Measurements from ENCODE around the gene NUP210. TPM values are rescaled to one million over a fixed set of nuclear protein-coding genes. Genes with fewer than 3 reads are reported as not detected.

Gene NUP210
- total RNA-seq, 1 experiment from 2014 or later, result 27.2 TPM

DNA sequence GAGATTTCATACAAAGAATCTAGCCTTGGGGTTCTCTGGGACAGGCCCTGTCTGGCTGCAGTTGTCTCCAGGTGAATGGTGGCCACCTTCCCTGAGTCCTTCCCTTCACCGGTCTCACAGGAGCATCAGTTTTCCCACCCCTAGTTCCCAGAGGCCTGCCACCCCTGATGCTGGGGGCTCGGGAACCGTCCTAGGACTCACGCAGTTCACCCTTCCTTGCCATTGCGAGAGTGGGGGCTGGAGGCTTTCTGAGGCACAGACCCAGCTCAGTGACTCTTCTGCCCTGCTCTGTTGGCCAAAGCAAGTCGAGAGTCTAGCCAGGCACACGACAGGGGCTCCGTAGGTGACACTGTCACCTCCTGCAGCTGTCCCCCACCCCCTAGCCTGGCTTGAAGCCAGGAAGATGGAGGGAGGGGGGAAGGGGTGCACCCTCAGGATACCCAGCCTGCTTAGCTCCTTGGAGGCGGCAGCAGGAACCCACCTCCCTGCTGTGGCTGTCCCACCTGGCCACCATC lies 130.3 kb downstream of the NUP210 start:
- in situ Hi-C loops (cut with HindIII; ENCODE audit: low pct_unique_long_range_greater_than_20kb, low sequenced_read_pairs), result no loop called here
- DNase-seq (ENCODE audit: low read depth), result no peak

DNA sequence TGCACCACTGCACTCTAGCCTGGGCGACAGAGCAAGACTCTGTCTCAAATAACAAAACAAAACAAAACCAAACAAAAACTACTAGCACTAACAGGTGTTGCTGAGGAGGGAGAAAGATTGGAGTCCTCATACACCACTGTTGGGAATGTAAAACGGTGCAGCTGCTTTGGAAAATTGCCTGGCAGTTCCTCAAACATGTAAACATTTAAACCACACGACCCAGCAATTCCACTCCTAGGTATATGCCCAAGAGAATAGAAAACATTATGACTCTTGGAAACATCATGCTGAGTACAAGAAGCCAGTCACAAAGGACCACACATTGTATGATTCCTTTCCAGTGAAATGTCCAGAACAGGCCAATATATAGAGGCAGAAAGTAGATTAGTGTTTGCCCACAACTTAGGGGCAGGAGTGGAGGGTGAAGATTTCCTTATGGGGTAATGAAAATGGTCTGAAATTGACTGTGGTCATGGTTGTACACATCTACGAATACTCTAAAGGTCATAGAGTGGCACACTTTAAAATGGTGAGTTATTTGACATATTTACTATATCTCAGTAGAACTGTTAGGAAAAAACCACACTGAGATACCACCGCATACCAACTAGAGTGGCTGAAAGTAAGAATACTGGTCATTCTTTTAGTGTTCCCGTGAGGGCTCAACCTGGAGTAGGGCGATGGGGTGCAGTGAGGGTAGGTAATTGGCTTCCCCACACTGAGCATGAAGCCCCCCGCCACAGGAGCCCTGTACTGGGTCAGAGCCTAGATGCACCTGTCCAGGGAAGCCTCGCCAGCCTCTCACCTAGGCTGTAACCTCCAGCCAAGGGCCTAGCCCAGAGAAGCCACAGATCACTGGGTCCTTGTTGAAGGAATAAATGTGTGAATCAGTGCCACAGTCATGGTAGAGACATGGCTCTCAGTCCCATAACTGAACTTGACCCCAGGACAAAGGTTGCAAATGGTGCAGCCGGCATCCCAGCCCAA lies 131.1 kb downstream of the NUP210 start:
- in situ Hi-C loops (cut with HindIII; ENCODE audit: low pct_unique_long_range_greater_than_20kb, low sequenced_read_pairs), result no loop called here

DNA sequence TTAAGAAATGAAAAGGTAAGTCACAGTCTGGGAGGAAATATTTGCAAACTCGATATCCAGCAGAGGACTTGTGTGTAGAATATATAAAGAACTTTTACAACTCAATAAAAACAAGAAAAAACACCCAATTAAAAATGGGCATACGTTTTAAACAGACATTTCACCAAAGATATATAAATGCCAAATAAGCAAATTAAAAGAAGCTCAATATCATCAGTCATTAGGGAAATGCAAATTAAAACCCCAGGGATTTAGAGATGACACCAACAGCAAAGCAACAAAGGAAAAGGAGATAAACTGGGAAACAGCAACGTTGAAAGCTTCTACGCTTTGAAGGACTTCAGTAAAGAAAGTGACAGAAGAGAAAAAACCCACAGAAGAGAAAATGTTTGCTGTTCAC lies 132.3 kb downstream of the NUP210 start:
- no peak for DNase-seq (ENCODE audit: low read depth)
- in situ Hi-C loops (cut with HindIII; ENCODE audit: low pct_unique_long_range_greater_than_20kb, low sequenced_read_pairs), result no loop called here

More for the DNA sequence above, 131.1 kb downstream of the NUP210 start:
- DNase-seq (ENCODE audit: low read depth), result no peak

DNA sequence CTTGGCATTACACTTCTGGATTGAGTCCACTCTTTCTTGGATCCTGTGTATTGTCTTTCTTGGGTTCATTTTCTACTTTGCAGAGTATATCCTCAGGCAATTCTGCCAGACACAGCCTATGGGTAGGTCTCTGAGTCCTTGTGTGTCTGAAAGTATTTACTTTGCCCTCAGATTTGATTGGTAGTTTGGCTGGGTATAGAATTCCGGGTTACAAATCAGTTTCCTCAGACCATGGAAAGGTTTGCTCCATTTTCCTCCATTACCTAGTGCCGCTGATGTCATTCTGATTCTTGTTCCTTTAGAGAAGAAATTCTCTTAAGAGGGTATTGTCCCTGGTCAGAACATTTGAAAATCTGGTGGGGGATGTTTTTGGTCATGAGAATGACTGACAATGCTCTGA lies 133.2 kb downstream of the NUP210 start:
- in situ Hi-C loops (cut with HindIII; ENCODE audit: low pct_unique_long_range_greater_than_20kb, low sequenced_read_pairs), result no loop called here
- no peak for DNase-seq (ENCODE audit: low read depth)

DNA sequence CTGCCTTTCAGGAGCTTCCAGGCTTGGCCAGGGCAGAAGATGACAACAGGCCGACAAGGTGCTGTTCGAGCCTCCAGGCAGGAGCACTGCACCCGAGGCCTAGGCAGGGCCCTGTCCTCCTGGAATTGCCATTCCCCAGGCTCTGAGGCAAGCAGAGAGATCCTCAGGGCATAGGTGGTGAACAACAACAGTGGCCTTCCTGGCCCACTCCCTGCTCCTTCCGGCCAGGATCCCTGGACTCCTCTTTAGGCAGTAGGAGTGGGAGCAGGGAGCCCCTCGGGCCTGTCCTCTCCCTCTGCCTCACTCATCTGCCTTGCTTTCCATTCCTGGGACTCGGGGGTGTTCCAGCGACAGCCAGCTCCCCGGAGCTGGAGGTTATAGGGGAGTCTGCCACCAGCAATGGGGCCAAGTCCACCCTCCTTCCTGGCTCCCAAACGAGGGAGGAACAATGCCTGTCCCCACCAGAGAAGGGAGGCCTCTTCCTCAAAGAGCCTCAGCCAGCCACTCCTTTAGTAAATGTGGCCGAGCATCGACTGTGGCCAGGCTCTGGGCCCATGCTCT lies 135.0 kb downstream of the NUP210 start:
- in situ Hi-C loops (cut with HindIII; ENCODE audit: low pct_unique_long_range_greater_than_20kb, low sequenced_read_pairs), result no loop called here
- no peak for DNase-seq (ENCODE audit: low read depth)

DNA sequence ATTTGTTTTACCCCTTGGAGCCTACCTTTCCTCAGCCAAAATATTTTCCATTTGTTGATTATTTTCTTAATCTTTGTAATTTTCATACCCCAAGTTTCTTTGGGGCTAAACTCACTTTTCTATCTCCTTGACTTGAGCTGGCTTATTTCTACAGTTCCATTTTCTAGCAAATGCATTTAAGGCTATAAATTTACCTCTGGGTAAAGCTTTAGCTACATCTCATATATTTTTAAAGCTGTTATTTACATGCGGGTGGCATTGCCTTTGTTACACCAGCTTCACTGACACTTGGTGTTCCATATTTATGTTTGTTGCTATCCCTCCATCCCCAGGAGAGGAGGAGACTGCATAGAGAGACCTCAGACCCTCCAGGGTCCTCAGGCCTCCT lies 136.3 kb downstream of the NUP210 start:
- in situ Hi-C loops (cut with HindIII; ENCODE audit: low pct_unique_long_range_greater_than_20kb, low sequenced_read_pairs), result no loop called here
- DNase-seq (ENCODE audit: low read depth), result no peak

DNA sequence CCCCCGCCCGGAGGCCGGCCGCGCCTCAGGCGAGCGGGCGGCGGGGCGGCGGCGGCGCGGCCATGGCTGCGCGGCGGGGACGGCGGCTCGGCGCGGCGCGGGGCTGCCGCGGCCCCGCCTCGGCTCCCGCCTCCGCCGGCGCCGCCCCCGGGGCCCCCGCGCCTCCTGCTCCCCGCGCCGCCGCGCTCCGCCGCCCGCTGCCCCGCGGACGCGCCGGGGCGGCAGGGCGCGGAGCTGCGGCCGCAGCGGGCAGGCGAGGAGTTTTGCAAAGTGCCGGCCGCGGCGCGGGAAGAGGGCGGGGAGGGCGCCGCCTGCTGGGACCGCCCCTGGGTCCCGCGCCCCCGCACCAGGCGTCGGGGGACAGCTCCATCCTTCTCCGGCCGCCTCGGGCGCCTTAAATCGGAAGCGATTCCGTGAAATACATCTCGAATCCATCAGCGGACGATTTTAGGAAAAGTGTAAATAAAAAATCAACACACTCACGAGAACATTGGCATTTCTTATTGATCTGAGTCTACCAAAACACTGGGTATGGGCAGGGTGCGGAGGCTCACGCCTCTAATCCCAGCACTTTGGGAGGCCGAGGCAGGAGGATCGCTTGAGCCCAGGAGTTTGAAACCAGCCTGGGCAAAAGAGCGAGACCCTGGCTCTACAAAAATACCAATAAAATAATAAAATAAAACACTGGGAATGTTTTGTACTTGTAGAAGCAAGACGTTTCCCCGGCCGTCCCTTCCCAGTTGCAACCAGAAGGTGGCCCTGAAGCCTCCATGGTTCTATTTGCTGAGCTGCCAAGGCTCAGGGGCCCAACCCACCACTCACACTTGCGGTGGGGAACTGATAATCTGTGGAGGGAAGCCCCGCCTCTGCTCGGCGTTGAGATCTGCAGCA lies 136.9 kb downstream of the NUP210 start:
- DNase-seq (ENCODE audit: low read depth), result no peak
- in situ Hi-C loops (cut with HindIII; ENCODE audit: low pct_unique_long_range_greater_than_20kb, low sequenced_read_pairs), result no loop called here

DNA sequence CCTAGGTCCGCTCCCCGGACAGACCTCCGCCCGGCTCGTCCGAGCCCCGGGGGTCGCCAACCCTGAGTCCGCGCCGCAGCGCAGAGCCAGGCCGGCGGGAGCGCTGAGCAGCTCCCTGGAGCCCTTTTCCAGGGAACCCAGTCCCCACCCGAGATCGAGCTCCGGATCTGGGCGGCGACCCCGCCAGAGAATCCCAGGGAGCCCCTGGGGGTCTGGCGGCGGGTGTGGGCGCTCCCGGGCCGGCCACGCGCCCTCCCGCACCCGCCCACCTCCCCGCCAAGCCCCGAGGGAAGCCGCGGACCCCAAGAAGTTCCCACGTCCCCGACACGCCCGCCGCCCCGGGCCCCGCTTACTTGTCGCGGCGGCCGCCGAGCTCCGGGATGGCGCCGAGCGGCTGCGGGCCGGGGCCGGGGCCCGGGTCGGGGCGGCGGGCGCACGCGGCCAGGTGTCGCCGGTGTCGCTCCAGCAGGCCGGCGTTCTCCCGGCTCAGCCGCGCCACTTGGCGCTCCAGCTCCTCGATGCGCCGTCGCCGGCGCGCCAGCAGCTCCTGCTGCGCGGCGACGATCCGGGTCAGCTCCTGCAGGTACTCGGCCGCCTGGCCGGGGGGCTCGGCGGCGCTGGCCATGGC lies 137.7 kb downstream of the NUP210 start:
- in situ Hi-C loops (cut with HindIII; ENCODE audit: low pct_unique_long_range_greater_than_20kb, low sequenced_read_pairs), result no loop called here
- no peak for DNase-seq (ENCODE audit: low read depth)

DNA sequence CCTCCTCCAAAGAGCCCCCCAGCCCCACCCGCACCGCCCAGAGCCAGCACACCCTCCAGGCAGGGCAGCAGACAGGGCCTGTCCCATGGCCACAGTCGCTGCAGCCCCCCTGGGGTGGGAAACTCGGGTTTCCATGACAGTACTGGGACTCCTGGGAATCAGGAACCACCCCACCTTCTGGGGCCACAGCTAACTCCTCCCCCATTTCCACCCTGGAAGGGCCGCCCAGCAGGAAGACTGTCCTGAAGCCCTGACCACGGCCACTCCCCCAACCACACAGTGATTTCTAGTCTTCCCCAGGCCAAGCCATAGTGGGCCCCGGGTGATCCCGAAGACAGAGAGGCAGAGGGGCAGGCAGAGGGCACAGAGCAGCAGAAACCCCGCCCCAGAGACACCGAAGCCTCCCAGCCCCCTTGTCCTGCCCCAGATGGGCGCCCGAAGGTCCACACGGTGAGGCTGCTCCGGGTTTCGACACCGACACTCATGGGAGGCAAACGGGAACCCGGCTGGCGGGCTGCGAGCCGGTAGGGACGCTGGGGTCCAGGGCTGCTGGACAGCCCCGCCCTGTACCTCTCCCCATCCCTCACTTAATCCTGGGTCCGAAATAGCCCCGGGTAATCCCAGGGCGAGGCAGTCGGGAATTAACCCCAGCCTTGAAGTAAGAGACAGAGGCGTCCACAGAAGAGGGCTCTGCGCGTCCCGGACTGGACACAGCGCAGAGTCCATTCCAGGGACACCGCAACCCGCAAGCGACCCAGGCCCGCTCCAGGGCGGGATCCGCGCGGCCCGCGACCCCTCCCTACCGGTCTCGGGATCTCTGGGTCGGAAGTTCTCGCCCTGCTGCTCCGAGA lies 138.4 kb downstream of the NUP210 start:
- no peak for DNase-seq (ENCODE audit: low read depth)
- in situ Hi-C loops (cut with HindIII; ENCODE audit: low pct_unique_long_range_greater_than_20kb, low sequenced_read_pairs), result no loop called here

DNA sequence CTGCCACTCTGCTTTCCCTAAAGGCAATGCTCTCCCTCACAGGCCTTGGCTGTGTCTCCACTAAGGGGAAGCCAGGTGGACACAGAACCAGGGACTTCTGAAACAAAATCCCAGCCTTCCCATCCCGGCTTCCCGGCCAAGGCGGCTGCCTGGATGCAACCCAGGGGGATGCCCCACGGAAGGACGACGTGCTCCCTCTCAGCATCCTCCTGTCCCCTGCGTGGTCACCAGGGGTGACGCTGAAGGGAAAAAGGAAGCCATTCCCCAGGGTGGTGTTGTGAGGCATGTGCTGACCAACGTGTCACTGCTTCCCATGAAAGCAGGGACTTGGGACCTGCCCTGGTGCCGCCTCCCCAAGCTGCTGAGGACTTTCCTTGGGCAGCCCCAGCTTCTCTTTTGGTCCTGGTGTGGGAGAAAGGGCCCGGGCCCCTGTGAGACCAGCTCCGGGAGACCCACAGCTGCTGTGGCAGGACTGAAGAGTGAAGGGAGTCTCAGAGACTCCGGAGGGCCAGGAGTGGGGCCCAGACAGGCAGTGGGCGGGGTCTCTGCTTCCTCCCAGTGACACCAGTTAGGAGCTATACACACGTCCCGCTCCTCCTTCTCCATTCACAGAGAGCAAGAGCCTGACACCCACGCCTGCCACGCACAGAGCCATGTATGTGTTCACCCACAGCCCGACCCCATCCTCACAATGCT lies 139.2 kb downstream of the NUP210 start:
- DNase-seq (ENCODE audit: low read depth), result no peak
- in situ Hi-C loops (cut with HindIII; ENCODE audit: low pct_unique_long_range_greater_than_20kb, low sequenced_read_pairs), result no loop called here

DNA sequence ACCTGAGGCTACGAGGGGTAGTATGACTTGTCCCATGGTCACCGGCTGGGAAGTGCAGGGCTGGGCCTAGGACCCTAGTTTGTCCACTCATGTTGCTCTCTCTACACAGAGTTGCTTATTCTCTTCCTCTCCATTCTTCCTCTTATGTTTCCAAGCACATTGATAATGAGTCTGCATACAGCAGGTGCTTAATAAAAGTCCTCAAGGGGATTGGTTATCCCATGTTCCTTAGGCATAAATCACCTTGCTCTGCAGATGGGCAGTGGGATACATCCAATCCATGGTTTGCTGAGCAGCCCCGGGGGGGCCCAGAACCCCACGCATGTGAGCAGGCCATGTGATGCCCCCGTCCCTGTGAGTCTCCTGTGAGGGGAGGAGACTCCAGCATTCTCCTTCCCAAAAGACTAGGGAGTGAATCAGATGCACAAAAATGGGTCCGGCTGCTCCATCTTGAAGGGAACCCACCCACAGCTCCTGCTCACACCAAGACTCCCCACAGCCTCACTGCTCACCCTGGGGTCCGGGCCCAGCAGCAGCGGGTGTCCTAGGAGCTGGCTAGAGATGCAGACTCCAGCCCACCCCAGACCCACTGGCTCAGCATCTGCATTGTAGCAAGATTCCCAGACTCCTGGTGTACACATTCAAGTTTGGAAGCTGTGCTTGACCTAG lies 139.9 kb downstream of the NUP210 start:
- no peak for DNase-seq (ENCODE audit: low read depth)
- in situ Hi-C loops (cut with HindIII; ENCODE audit: low pct_unique_long_range_greater_than_20kb, low sequenced_read_pairs), result no loop called here

DNA sequence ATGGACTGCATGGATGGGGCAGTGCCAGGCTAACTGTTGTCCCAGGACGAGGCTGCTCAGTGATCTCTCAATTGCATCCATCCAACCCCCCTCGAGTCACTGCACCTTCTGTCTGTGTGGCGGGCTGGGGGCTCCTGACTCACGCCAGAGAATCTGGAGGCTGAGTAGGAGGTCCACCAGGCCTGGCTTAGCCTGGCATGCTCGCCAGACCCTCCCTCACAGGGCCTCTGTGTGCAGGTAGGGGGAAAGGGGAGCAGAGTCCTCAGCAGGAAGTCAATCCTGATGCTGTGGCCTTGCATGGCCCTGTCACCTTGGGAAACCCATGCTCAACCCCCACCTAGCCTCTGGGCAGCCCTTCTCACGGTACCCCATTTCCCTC lies 140.6 kb downstream of the NUP210 start:
- in situ Hi-C loops (cut with HindIII; ENCODE audit: low pct_unique_long_range_greater_than_20kb, low sequenced_read_pairs), result no loop called here
- no peak for DNase-seq (ENCODE audit: low read depth)

DNA sequence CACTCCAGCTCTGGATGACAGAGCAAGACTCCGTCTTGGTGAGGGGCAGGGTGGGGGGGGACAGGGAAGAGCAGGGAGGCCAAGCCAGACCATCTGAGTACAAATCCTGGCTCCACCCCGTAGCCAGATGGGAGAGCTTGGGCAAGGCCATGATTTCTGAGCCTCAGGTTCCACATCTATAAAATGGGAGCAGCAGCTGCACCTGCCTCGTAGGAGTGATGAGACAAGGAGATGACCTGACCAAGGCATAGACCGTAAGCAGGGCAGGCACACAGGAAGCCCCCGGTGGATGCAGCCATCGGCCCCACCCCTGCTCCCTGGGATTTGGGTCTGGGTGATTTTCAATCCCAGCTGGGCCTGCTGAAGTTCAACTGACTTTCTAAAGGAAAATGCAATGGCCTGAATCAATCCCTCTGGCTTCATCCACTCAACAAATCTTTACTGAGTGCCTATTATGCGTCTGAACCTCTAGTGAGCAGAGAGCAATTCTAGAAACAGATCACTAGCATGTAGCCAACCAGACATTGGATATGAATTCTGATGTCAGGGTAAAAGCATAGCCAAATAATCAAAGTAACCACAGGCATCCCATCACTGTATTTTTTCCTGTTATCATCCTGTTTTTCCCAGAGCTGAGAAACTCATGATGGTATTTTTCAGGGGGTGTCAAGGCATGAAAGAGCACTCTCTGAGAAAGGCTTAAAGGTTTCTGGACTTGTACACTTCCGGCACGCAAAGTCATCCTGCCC lies 141.2 kb downstream of the NUP210 start:
- in situ Hi-C loops (cut with HindIII; ENCODE audit: low pct_unique_long_range_greater_than_20kb, low sequenced_read_pairs), result no loop called here
- peak; percentile 6 for DNase-seq (ENCODE audit: low read depth)

DNA sequence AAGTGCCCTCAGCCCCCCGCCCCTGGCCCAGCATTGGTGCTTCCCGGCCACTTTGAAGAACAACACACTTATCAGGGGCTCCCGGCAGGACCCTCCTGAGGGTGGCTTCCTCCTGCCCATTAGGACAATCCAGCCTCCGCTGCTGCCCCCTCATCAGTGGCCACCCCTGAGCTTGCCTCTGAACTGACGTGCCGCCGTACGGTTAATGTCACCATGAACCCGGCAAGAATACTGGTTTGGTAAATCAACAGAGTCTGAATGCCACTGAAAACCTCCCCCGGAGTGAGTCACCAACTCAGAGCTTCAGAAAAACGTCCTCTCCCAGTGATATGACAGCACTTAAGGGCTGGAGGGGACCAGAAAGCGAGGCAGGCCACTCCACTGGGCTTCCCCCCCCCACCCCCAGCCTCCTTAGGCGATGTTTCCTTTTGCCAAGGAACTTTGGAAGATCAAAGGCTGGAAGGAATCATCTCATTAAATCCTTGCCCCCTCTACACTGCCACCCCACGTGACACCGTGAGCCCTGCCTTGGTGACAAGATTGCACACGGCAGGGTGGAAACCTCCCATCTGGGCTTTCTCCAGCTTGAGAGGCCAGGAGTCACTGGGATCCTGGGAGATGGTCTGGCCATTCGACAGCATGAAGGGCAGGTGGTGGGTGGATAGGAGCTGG lies 142.1 kb downstream of the NUP210 start:
- peak; percentile 8 for DNase-seq (ENCODE audit: low read depth)
- in situ Hi-C loops (cut with HindIII; ENCODE audit: low pct_unique_long_range_greater_than_20kb, low sequenced_read_pairs), result no loop called here

DNA sequence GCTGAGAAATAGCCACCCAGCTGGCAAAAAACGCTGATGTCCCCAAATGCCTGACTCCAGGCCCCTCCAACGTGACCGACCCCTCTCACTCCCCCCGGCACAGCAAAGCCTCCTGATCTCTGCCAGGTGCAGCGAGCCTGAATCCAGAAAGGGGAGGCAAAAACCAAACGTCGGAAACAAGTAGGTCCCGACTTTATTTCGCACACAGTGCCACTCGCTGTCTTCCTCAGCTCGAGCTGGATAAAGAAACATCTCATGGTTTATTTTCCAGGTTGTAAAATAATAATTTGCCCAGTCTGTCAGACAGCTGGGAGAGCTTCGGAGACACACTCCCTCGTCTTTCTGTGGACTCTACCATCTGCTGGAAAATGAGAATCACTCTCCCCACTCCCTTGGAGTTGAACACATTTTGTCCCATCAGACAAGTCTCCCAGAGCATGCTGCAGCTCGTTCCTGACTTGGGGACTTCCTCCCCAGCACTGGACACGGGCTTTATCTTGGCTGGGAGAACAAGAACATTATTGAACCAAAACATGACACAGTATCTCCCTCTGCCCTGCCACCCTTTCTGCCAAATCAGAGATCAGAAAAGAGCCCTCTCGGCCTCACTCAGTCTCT lies 142.8 kb downstream of the NUP210 start:
- DNase-seq (ENCODE audit: low read depth), result no peak
- in situ Hi-C loops (cut with HindIII; ENCODE audit: low pct_unique_long_range_greater_than_20kb, low sequenced_read_pairs), result no loop called here

Data from Caki2 (cell line).